SK-N-SH treated with all-trans-retinoic acid at 6 μM for 48 hours (cell line): ENCODE results near the gene ADAMTS17.
A peak's percentile ranks its signal among the peaks of the same experiment; 100 is the strongest.

Source experiments
- ATAC-seq: fragments of 200-7000 bp; cut with Tn5 transposase; 3 replicates; pipeline ENCODE4 v1.9.1; 2020; ENCODE audit warnings: mild to moderate bottlenecking, moderate library complexity
- BACH2 ChIP-seq: fragments of 250-450 bp; sonication (Bioruptor Pico); IDR thresholded peaks from 2 replicates; pipeline ENCODE4 v1.9.0; 2021; ENCODE audit warnings: mild to moderate bottlenecking, borderline replicate concordance
- GLIS3 ChIP-seq: fragments of 250-450 bp; sonication (Bioruptor Pico); IDR thresholded peaks from 2 replicates; pipeline ENCODE4 v1.5.0; 2020; ENCODE audit warnings: mild to moderate bottlenecking, moderate library complexity
- PATZ1 ChIP-seq: fragments of 250-450 bp; sonication (Bioruptor Pico); IDR thresholded peaks from 2 replicates; pipeline ENCODE4 v1.8.0; 2020; ENCODE audit warnings: mild to moderate bottlenecking, moderate library complexity, borderline replicate concordance
- POU6F1 ChIP-seq: fragments of 250-450 bp; sonication (Bioruptor Pico); IDR thresholded peaks from 2 replicates; pipeline ENCODE4 v1.8.0; 2021; ENCODE audit warnings: low read depth, mild to moderate bottlenecking, moderate library complexity, borderline replicate concordance
- RARB ChIP-seq: fragments of 250-450 bp; sonication (Bioruptor Pico); IDR thresholded peaks from 2 replicates; pipeline ENCODE4 v1.8.0; 2021; ENCODE audit warnings: mild to moderate bottlenecking, moderate library complexity
- TCF4 ChIP-seq: fragments of 250-450 bp; sonication (Bioruptor Pico); IDR thresholded peaks from 2 replicates; pipeline ENCODE4 v1.8.0; 2021; ENCODE audit warnings: mild to moderate bottlenecking, moderate library complexity, borderline replicate concordance
- ZC3H10 ChIP-seq: fragments of 250-450 bp; sonication (Bioruptor Pico); IDR thresholded peaks from 2 replicates; pipeline ENCODE4 v1.5.1; 2021; ENCODE audit warnings: mild to moderate bottlenecking, moderate library complexity
- ZFP3 ChIP-seq: fragments of 250-450 bp; sonication (Bioruptor Pico); IDR thresholded peaks from 2 replicates; pipeline ENCODE4 v1.5.0; 2020; ENCODE audit warnings: mild to moderate bottlenecking, moderate library complexity
- ZFP30 ChIP-seq: fragments of 450-650 bp; formaldehyde crosslinking; IDR thresholded peaks from 2 replicates; pipeline ENCODE4 v1.5.0; 2022; ENCODE audit warnings: mild to moderate bottlenecking, moderate library complexity
- ZNF70 ChIP-seq: fragments of 450-650 bp; formaldehyde crosslinking; IDR thresholded peaks from 2 replicates; pipeline ENCODE4 v1.5.0; 2020; ENCODE audit warnings: mild to moderate bottlenecking, moderate library complexity
- ZNF8 ChIP-seq: fragments of 450-650 bp; formaldehyde crosslinking; IDR thresholded peaks from 2 replicates; pipeline ENCODE4 v1.5.0; 2020; ENCODE audit warnings: mild to moderate bottlenecking, moderate library complexity
- TF ChIP-seq, protein P1 (sequence below): fragments of 250-450 bp; sonication (Bioruptor Pico); IDR thresholded peaks from 2 replicates; pipeline ENCODE4 v1.5.0; 2020; ENCODE audit warnings: mild to moderate bottlenecking, moderate library complexity

The ADAMTS17 gene

DNA sequence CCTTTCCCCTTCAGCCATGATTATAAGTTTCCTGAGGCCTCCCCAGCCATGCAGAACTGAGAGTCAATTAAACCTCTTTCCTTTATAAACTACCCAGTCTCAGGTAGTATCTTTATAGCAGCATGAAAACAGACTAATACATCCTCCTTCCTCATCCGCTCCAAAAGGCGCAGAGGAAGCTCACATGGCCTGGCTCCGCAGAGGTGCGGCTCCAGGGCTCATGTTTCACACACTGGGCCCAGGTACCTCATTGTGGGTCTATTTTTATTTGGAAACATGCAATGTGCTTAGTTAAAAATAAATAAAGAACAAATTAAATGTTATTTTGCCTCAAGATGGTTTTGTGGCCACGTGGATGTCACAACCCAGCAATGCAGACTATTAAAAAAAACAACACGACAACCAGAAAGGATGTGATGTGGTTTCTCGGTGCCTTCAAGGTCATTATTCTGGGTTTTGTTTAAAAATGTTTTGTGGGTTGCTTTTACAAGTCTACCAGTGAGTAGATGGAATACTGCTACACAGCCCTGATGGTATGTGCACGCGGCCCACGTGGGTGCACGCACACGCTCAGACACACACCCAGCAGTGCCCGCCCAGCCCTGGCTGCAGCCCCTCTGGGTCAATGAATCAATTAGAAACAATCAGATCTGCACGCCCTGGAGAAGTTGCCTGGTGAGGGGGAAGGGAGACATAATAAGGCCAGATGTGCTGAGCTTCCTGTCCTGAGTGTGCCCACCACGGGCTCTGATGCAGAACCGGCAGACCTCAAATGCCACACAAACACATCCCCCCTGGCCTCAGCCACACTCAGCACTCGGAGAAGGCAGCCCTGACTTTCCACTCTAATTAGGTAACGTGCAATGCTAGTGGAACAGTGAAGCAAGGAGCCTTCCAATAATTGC, 140.1 kb downstream of the ADAMTS17 start:
- TF ChIP-seq RARB (CRISPR knock-in tag) (no peak), ZC3H10 (CRISPR knock-in tag) (no peak), ZFP30 (CRISPR knock-in tag) (no peak), POU6F1 (CRISPR knock-in tag) (no peak), BACH2 (no peak), PATZ1 (CRISPR knock-in tag) (no peak), ZNF8 (CRISPR knock-in tag) (peak; percentile 48), TCF4 (CRISPR knock-in tag) (peak; percentile 61; the same call in 1 of the 2 replicates)
- TF ChIP-seq, protein P1, sequence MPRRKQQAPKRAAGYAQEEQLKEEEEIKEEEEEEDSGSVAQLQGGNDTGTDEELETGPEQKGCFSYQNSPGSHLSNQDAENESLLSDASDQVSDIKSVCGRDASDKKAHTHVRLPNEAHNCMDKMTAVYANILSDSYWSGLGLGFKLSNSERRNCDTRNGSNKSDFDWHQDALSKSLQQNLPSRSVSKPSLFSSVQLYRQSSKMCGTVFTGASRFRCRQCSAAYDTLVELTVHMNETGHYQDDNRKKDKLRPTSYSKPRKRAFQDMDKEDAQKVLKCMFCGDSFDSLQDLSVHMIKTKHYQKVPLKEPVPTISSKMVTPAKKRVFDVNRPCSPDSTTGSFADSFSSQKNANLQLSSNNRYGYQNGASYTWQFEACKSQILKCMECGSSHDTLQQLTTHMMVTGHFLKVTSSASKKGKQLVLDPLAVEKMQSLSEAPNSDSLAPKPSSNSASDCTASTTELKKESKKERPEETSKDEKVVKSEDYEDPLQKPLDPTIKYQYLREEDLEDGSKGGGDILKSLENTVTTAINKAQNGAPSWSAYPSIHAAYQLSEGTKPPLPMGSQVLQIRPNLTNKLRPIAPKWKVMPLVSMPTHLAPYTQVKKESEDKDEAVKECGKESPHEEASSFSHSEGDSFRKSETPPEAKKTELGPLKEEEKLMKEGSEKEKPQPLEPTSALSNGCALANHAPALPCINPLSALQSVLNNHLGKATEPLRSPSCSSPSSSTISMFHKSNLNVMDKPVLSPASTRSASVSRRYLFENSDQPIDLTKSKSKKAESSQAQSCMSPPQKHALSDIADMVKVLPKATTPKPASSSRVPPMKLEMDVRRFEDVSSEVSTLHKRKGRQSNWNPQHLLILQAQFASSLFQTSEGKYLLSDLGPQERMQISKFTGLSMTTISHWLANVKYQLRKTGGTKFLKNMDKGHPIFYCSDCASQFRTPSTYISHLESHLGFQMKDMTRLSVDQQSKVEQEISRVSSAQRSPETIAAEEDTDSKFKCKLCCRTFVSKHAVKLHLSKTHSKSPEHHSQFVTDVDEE (CRISPR knock-in tag), result peak; percentile 18; the same call in 1 of the 2 replicates

GRCh38 chr15:100200287-100200880, 141.4 kb downstream of the ADAMTS17 start:
- ATAC-seq, result no peak
- TF ChIP-seq, protein P1 (CRISPR knock-in tag), result no peak

More for the DNA sequence above, 140.1 kb downstream of the ADAMTS17 start:
- no peak; the same call in 2 of the 3 replicates for ATAC-seq

DNA sequence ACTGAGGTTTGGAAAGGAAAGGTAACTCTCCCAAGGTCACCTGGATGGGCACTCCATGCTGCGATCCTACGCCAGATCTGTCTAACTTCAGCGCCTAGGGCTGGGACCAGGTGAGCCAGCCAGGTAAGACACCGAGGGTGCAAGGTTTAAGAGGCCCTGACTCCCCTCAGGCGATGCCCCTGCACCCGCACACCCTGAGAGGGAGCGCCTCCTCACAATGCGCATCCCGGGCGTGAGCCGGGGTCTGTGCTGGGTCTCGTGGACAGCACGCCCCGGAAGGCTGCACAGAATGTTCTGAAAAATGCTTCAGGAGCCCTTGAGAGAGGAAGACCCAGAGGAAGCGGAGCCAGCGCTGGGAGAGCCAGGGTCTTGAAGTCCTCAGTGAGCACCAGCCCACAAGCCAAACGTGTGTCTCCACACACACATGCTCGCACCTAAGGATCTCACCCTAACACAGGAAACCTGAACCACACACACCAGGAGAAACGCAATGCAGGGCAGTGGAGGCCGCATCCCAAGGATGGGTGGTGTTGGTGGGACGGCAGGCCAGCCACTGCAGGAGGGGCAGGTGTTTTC, 142.0 kb downstream of the ADAMTS17 start:
- no peak for TF ChIP-seq PATZ1 (CRISPR knock-in tag)
- no peak for TF ChIP-seq ZFP3 (CRISPR knock-in tag)
- TF ChIP-seq, protein P1 (CRISPR knock-in tag), result no peak
- no peak for TF ChIP-seq ZNF8 (CRISPR knock-in tag)
- no peak for TF ChIP-seq ZNF70
- TF ChIP-seq GLIS3 (CRISPR knock-in tag), result no peak
- TF ChIP-seq, all 23 proteins: peak for 0
- no peak for ATAC-seq
